Endothelial cell of umbilical vein (primary cell): Measurements from ENCODE around the gene GALNT12. TPM values are rescaled to one million over a fixed set of nuclear protein-coding genes. Genes with fewer than 3 reads are reported as not detected.

ENCODE experiments used
- BruUV-seq: library from RNA; stranded (reverse); fragments of 400-500 nt; replicated peaks from 2 replicates; lab custom pipeline; 2021; lab: Mats Ljungman, UMichigan
- CTCF ChIA-PET: fragments of 300-600, 350-600 bp; sonication (Branson Sonifier 250); formaldehyde crosslinking; loops from one replicate; lab custom pipeline; 2021; ENCODE audit warnings: antibody characterized with exemption, inconsistent platforms; lab: Charles Lee
- POLR2A ChIA-PET: fragments of 300-600, 350-600 bp; sonication (Branson Sonifier 250); formaldehyde crosslinking; loops from one replicate; lab custom pipeline; 2021; ENCODE audit warnings: antibody characterized with exemption, inconsistent platforms; lab: Charles Lee
- DNase-seq: peaks from one replicate; pipeline ENCODE4 v3.0.0-alpha.2; 2011; ENCODE audit warnings: low read depth, low spot score
- FAIRE-seq: peaks from 2 replicates; lab custom pipeline; 2011; peaks lifted over from hg19 to GRCh38; lab: Jason Lieb, UNC
- H2AFZ ChIP-seq: 2 replicates; pipeline ENCODE4 v1.6.0; 2012; ENCODE audit warnings: low read depth, low read length, control low read depth, inconsistent platforms
- H3K27ac ChIP-seq: 2 replicates; pipeline ENCODE4 v1.5.1; 2011; ENCODE audit warnings: low read depth, mild to moderate bottlenecking, control low read depth, low read length, moderate library complexity; ENCODE audit not compliant: insufficient read depth
- H3K27me3 ChIP-seq, 2 experiments: 2 replicates each; pipeline versions ENCODE4 v1.6.0 to v1.6.1; 2011; ENCODE audit warnings: low read length in 2 of 2, mixed read lengths in 1 of 2; ENCODE audit not compliant: control insufficient read depth in 2 of 2, insufficient read depth in 2 of 2
- H3K36me3 ChIP-seq, 2 experiments: 2 replicates in 1 of 2; 3 replicates in 1 of 2; pipeline ENCODE4 v1.5.1; 2011; ENCODE audit warnings: low read length in 2 of 2, mild to moderate bottlenecking in 1 of 2, moderate library complexity in 1 of 2; ENCODE audit not compliant: control insufficient read depth in 2 of 2, insufficient read depth in 2 of 2; ENCODE audit errors: extremely low read depth in 1 of 2
- H3K4me1 ChIP-seq: 3 replicates; pipeline ENCODE4 v1.5.1; 2011; ENCODE audit warnings: mild to moderate bottlenecking, low read length; ENCODE audit not compliant: control insufficient read depth, insufficient read depth; ENCODE audit errors: extremely low read depth
- H3K4me2 ChIP-seq: 2 replicates; pipeline ENCODE4 v1.6.1; 2011; ENCODE audit warnings: low read length, control low read depth, mixed read lengths; ENCODE audit not compliant: insufficient read depth
- H3K4me3 ChIP-seq, 3 experiments: fragments of 200-600 bp in 1 of 3; sonication (generic), shearing (Covaris generic) in 1 of 3; replicated peaks in 1 of 3; 2 replicates each; pipeline ENCODE4 v1.5.1; 2011 to 2016; ENCODE audit warnings: control low read depth in 3 of 3, low read length in 3 of 3, mild to moderate bottlenecking in 2 of 3, inconsistent platforms in 1 of 3, low read depth in 1 of 3, moderate library complexity in 1 of 3; ENCODE audit not compliant: insufficient read depth in 1 of 3
- H3K79me2 ChIP-seq: 2 replicates; pipeline ENCODE4 v1.6.0; 2012; ENCODE audit warnings: low read length, inconsistent platforms; ENCODE audit not compliant: control insufficient read depth, insufficient read depth
- H3K9ac ChIP-seq: replicated peaks from 2 replicates; pipeline ENCODE3; 2011; ENCODE audit warnings: low read length, control low read depth; ENCODE audit not compliant: insufficient read depth; ENCODE audit errors: extremely low read depth
- H3K9me1 ChIP-seq: replicated peaks from 3 replicates; pipeline ENCODE4 v1.6.0; 2011; ENCODE audit warnings: mild to moderate bottlenecking, low read length; ENCODE audit not compliant: control insufficient read depth, insufficient read depth; ENCODE audit errors: extremely low read depth
- H3K9me3 ChIP-seq: replicated peaks from 2 replicates; pipeline ENCODE4 v1.5.1; 2012; ENCODE audit warnings: low read length, inconsistent platforms; ENCODE audit not compliant: control insufficient read depth, insufficient read depth
- H4K20me1 ChIP-seq: replicated peaks from 2 replicates; pipeline ENCODE3; 2011; ENCODE audit warnings: mild to moderate bottlenecking, low read length; ENCODE audit not compliant: control insufficient read depth, insufficient read depth; ENCODE audit errors: extremely low read depth
- CTCF ChIP-seq, 2 donors: IDR thresholded peaks; 1 replicate in 1 of 2; 2 replicates in 1 of 2; pipeline ENCODE4 v1.5.1; 2011; ENCODE audit warnings: low read length in 2 of 2, mild to moderate bottlenecking in 2 of 2, moderate library complexity in 2 of 2, control low read depth in 1 of 2, inconsistent platforms in 1 of 2, low read depth in 1 of 2; ENCODE audit not compliant: insufficient read depth in 1 of 2; ENCODE audit errors: extremely low read depth in 1 of 2
- EZH2 ChIP-seq: IDR thresholded peaks from 2 replicates; pipeline ENCODE4 v1.6.1; 2012; ENCODE audit warnings: borderline replicate concordance, low read depth, mild to moderate bottlenecking, moderate library complexity, low read length, inconsistent platforms; ENCODE audit not compliant: severe bottlenecking
- FOS ChIP-seq: IDR thresholded peaks from 2 replicates; pipeline ENCODE4 v1.6.1; 2011; ENCODE audit warnings: mild to moderate bottlenecking, low read length, moderate library complexity, borderline replicate concordance; ENCODE audit not compliant: insufficient read depth
- GATA2 ChIP-seq: IDR thresholded peaks from 2 replicates; pipeline ENCODE4 v1.7.0; 2011; ENCODE audit warnings: low read depth, mild to moderate bottlenecking, moderate library complexity, mixed read lengths, low read length; ENCODE audit not compliant: insufficient read length, insufficient read depth
- JUN ChIP-seq: IDR thresholded peaks from 2 replicates; pipeline ENCODE4 v1.6.1; 2011; ENCODE audit warnings: borderline replicate concordance, low read depth; ENCODE audit not compliant: insufficient read length, insufficient read depth
- MAX ChIP-seq: IDR thresholded peaks from 2 replicates; pipeline ENCODE4 v1.6.1; 2011; ENCODE audit not compliant: insufficient read depth, insufficient read length
- MYC ChIP-seq: IDR thresholded peaks from one replicate; pipeline ENCODE4 v1.6.1; 2011; ENCODE audit warnings: mild to moderate bottlenecking, low read depth, low read length
- POLR2A ChIP-seq: IDR thresholded peaks from 2 replicates; pipeline ENCODE4 v1.6.1; 2012; ENCODE audit warnings: low read depth, mild to moderate bottlenecking, control low read depth, low read length
- POLR2AphosphoS5 ChIP-seq: IDR thresholded peaks from 2 replicates; pipeline ENCODE4 v1.6.1; 2012; ENCODE audit warnings: low read depth, mild to moderate bottlenecking, control low read depth, low read length, moderate library complexity; ENCODE audit not compliant: insufficient read depth
- dilution Hi-C: fragments of 300-500 bp; cut with MboI; formaldehyde crosslinking; loops from one replicate; pipeline ENCODE4 v1.15.0; 2019; ENCODE audit warnings: low sequenced_read_pairs; ENCODE audit not compliant: extremely low pct_ligation_motif_present
- intact Hi-C: fragments of 100-400 bp; cut with micrococcal nuclease; formaldehyde crosslinking; loops from one replicate; pipeline ENCODE4 v1.10.0; 2022
- polyA plus RNA-seq, 4 experiments: library from polyadenylated mRNA; depleted of rRNA in 3 of 4; stranded (reverse) in 3 of 4; unstranded in 1 of 4; fragments of >200 nt; gene quantifications; 2 replicates each; pipeline versions ENCODE4 v1.2.1 to v1.2.3, GENCODE V29; 2011 to 2012; ENCODE audit warnings: missing spikeins in 1 of 4
- total RNA-seq: library from RNA; stranded (reverse); gene quantifications from 2 replicates; pipeline ENCODE4 v1.2.3, GENCODE V29; 2021

The GALNT12 gene
- total and polyA plus RNA-seq, 2 donors (not counting 3 experiments of a cell fraction or from before 2014, with no cell fraction given), result 0.26 to 0.44 TPM

GRCh38 chr9:98870782-98871557 is 63.5 kb downstream of the GALNT12 start:
- dilution Hi-C loops (no loop called here), intact Hi-C loops (no loop called here)
- FAIRE-seq, result no peak
- no peaks in the 10 kb centered on the region for H3K9me3 ChIP-seq
- no peaks in the 10 kb centered on the region for H3K79me2 ChIP-seq
- H3K4me3 ChIP-seq, result no peak overlapping the region
- no TSS peak for BruUV-seq
- H3K27ac ChIP-seq, result no peak overlapping the region
- no peak overlapping the region for H3K9ac ChIP-seq
- H3K36me3 ChIP-seq, result no peaks in the 10 kb centered on the region
- H2AFZ ChIP-seq, result no peak overlapping the region
- ChIA-PET CTCF (interaction anchor here (1.1 kb wide), 1 partner anchor 105 kb away, joined by 3 read pairs; no protein-coding TSS in a partner anchor), POLR2A (no interaction called here)
- no peak for TF ChIP-seq POLR2A
- TF ChIP-seq EZH2, result no peak
- TF ChIP-seq JUN, result no peak
- no peak for TF ChIP-seq MAX
- TF ChIP-seq GATA2, result no peak
- no peak for TF ChIP-seq POLR2AphosphoS5
- TF ChIP-seq MYC, result no peak
- no peak for TF ChIP-seq CTCF (IDR thresholded peaks at IDR 0.05; ENCODE audit: extremely low read depth in 1 of 2, insufficient read depth in 1 of 2, low read depth in 1 of 2, low read length in 2 of 2)
- TF ChIP-seq FOS, result no peak
- H3K27me3 ChIP-seq, result no peaks in the 10 kb centered on the region
- H3K4me2 ChIP-seq, result no peak overlapping the region
- peaks cover 2% of the 10 kb centered on the region for H3K4me1 ChIP-seq
- DNase-seq, result no peak
- H4K20me1 ChIP-seq, result no peaks in the 10 kb centered on the region
- H3K9me1 ChIP-seq, result no peaks in the 10 kb centered on the region
